Transverse colon (tissue), 4 donors: Measurements from ENCODE around the gene BRIP1. TPM values are rescaled to one million over a fixed set of nuclear protein-coding genes. Genes with fewer than 3 reads are reported as not detected.
"Not testable (repeated sequence)": the region's sequence is repeated elsewhere in the genome, so short reads cannot be mapped to it uniquely, and the experiment has no call there.

Experiments
- DNase-seq: peaks from one replicate; pipeline ENCODE4 v3.0.0-alpha.2; 2019
- H3K27ac ChIP-seq, 4 donors: fragments of 200-600 bp; sonication (generic); 2 replicates each; pipeline ENCODE4 v1.5.1; 2016 to 2018; ENCODE audit warnings: inconsistent platforms in 4 of 4
- H3K27me3 ChIP-seq: fragments of 200-600 bp; sonication (generic); 2 replicates; pipeline ENCODE4 v1.5.1; 2017; ENCODE audit warnings: inconsistent platforms
- H3K36me3 ChIP-seq, 4 donors: fragments of 200-600 bp; sonication (generic); 2 replicates each; pipeline ENCODE4 v1.5.1; 2017 to 2019; ENCODE audit warnings: inconsistent platforms in 4 of 4
- H3K4me1 ChIP-seq, 4 donors: fragments of 200-600 bp; sonication (generic); 2 replicates each; pipeline ENCODE4 v1.5.1; 2017 to 2020; ENCODE audit warnings: inconsistent platforms in 4 of 4
- H3K4me3 ChIP-seq, 4 donors: fragments of 200-600 bp; sonication (generic); 1 replicate in 1 of 4; 2 replicates in 3 of 4; pipeline versions ENCODE4 v1.5.1 to v1.6.1; 2017 to 2019; ENCODE audit warnings: inconsistent platforms in 4 of 4
- H3K9me3 ChIP-seq, 2 donors: fragments of 200-600 bp; sonication (generic); 2 replicates each; pipeline ENCODE4 v1.5.1; 2017 to 2019; ENCODE audit warnings: inconsistent platforms in 2 of 2
- EP300 ChIP-seq: sonication (generic); formaldehyde crosslinking; IDR thresholded peaks from one replicate; pipeline ENCODE4 v1.6.1; 2017; ENCODE audit warnings: antibody characterized with exemption, low read depth
- POLR2A ChIP-seq: fragments of 450-650 bp; IDR thresholded peaks from one replicate; pipeline ENCODE4 v1.6.1; 2016; ENCODE audit warnings: antibody characterized with exemption, mild to moderate bottlenecking, moderate library complexity
- POLR2AphosphoS5 ChIP-seq, 3 donors: sonication (generic); formaldehyde crosslinking; IDR thresholded peaks; one replicate each; pipeline ENCODE4 v1.6.1; 2016; ENCODE audit warnings: antibody characterized with exemption in 3 of 3
- WGBS, 2 donors: methylation state at CpG; one replicate each; pipeline ENCODE4 v1.1.5; 2018; ENCODE audit warnings: low coverage in 1 of 2; 5-methylcytosine and 5-hydroxymethylcytosine counted together
- in situ Hi-C, 4 donors: fragments of 200-750 bp; cut with MboI; loops; one replicate each; pipeline versions ENCODE4 v1.15.0 to v1.15.1; 2017; ENCODE audit warnings: low sequenced_read_pairs in 3 of 4, low pct_ligation_motif_present in 1 of 4, low pct_unique_long_range_greater_than_20kb in 1 of 4
- intact Hi-C: fragments of 100-400 bp; cut with DNase I; formaldehyde crosslinking; loops from one replicate; pipeline ENCODE4 v1.15.1; 2023; ENCODE audit warnings: low total_unique reads
- total RNA-seq, 4 donors: library from RNA; depleted of rRNA; stranded (reverse); fragments of >200 nt; gene quantifications; one replicate each; pipeline ENCODE4 v1.1.0, GENCODE V29; 2016
- TF ChIP-seq, protein P1 (sequence below), 5 experiments: fragments of 200-600 bp in 3 of 5; fragments of 450-650 bp in 2 of 5; sonication (generic) in 3 of 5; IDR thresholded peaks; 1 replicate in 2 of 5; 2 replicates in 3 of 5; pipeline ENCODE4 v1.5.1; 2016 to 2017; ENCODE audit warnings: antibody characterized with exemption in 5 of 5, inconsistent platforms in 3 of 5, mild to moderate bottlenecking in 2 of 5, moderate library complexity in 1 of 5

BRIP1 gene
- total RNA-seq, 4 donors from 2014 or later: 0.80 to 1.9 (median 1.2) TPM

DNA sequence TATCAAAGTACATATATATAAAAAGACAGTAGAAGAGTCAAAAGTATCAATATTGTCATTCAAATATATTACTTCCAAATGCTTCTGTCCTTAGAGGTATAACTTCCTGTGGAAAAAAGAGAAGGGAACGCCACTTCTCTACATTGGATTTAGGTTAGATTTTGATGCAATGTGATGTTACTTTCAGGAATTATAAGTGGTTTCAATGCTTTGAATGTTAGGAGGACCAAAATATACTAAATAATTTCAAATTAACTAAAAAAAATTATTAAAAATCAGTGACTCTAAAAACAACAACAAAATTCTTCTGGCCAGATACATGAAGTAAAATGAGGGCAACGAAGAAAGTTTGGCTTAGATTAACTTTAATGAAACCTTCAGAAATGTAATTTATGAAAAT is 88.0 kb downstream of the BRIP1 start:
- H3K27ac ChIP-seq: no peak overlapping the region
- peaks cover 0 to 8% (median 0%) of the 10 kb centered on the region in 4 donors for H3K36me3 ChIP-seq
- H3K4me3 ChIP-seq: no peak overlapping the region
- in situ Hi-C loops (no loop called here), intact Hi-C loops (no loop called here)
- no peak for DNase-seq
- no peaks in the 10 kb centered on the region for H3K27me3 ChIP-seq
- WGBS, 2 donors: 93 to 94% methylated on average over 2 of the region's 2 CpGs
- no peak for TF ChIP-seq EP300
- no peak for TF ChIP-seq POLR2A
- TF ChIP-seq POLR2AphosphoS5 (IDR thresholded peaks at IDR 0.05): no peak
- no peaks in the 10 kb centered on the region for H3K4me1 ChIP-seq
- peaks cover 13 to 14% of the 10 kb centered on the region in 2 donors for H3K9me3 ChIP-seq

DNA sequence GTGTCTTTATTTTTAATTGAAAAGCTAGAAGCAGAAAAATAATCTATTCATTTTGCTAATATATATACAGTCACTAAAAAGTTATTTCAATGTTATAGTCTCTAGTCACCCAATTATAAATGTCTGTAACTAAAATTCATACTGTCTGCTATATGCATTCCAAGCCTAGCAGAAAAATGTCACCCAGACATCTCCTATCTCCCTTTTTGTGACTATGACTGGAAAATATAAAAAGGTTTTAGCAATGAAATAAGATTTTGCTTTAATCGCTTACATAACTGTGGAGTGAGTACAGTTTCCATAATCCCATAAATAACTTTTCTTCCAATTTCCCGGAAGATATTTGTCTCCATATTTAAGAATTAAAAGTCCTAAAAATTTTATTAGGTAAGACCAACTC is 88.6 kb downstream of the BRIP1 start:
- TF ChIP-seq POLR2AphosphoS5 (IDR thresholded peaks at IDR 0.05) (no peak), EP300 (no peak)
- no peak overlapping the region for H3K27ac ChIP-seq
- H3K9me3 ChIP-seq: peaks cover 14% of the 10 kb centered on the region in 2 donors
- intact Hi-C loops (no loop called here), in situ Hi-C loops (no loop called here)
- H3K4me1 ChIP-seq: no peaks in the 10 kb centered on the region
- no peak overlapping the region for H3K4me3 ChIP-seq
- peaks cover 0 to 8% (median 0%) of the 10 kb centered on the region in 4 donors for H3K36me3 ChIP-seq
- WGBS, 2 donors: 93 to 97% methylated on average over 2 of the region's 2 CpGs
- H3K27me3 ChIP-seq: no peaks in the 10 kb centered on the region
- DNase-seq: no peak

DNA sequence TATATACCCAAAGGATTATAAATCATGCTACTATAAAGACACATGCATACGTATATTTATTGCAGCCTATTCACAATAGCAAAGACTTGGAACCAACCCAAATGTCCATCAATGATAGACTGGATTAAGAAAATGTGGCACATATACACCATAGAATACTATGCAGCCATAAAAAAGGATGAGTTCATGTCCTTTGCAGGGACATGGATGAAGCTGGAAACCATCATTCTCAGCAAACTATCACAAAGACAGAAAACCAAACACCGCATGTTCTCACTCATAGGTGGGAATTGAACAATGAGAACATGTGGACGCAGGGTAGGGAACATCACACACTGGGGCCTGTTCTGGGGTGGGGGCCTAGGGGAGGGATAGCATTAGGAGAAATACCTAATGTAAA is 89.2 kb downstream of the BRIP1 start:
- in situ Hi-C loops, H3K27me3 ChIP-seq, H3K4me3 ChIP-seq, intact Hi-C loops, H3K27ac ChIP-seq, H3K4me1 ChIP-seq, DNase-seq, H3K36me3 ChIP-seq: not testable (repeated sequence)
- 96 to 100% methylated on average over 2 to 3 of the region's 3 CpGs for WGBS, 2 donors
- peaks cover 14% of the 10 kb centered on the region in 2 donors for H3K9me3 ChIP-seq

DNA sequence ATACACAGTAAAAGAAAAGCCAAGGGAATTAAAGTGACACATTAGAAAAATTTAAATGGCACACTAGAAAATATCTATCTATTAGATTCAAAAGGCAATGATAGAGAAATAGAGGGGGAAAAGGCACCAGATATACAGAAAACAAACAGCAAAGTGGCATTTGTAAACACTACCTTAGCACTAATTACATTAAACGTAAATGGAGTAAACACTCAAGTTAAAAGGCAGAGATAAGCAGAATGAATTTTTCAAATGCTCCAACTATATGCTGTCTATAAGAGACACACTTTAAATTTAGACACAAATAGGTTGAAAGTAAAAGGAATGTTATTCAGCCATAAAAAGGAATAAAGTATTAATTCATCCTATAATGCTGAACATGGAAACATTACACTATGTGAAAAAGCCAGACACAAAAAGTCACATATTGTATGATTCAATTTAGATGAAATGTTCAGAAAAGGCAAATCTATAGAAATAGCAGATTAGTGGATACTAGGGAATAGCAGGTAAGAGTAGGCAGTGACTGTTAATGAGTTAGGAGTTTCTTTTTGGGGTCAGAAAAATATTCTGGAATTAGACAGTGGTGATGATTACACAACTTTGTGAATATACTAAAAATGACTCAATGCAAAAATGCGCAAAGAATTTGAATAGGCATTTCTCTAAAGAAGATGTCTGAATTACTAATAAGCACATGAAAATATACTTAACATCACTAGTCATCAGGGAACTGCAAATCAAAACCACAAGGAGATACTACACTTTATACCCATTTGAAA is 92.4 kb downstream of the BRIP1 start:
- Histone ChIP-seq H3K4me3 (no peak overlapping the region), H3K36me3 (peaks cover 0 to 8% (median 0%) of the 10 kb centered on the region in 4 donors), H3K27me3 (no peaks in the 10 kb centered on the region), H3K9me3 (peaks cover 14% of the 10 kb centered on the region in 2 donors), H3K27ac (no peak overlapping the region), H3K4me1 (no peaks in the 10 kb centered on the region)
- intact Hi-C loops: no loop called here
- TF ChIP-seq EP300 (no peak), POLR2A (no peak), POLR2AphosphoS5 (IDR thresholded peaks at IDR 0.05) (no peak)
- TF ChIP-seq, protein P1, sequence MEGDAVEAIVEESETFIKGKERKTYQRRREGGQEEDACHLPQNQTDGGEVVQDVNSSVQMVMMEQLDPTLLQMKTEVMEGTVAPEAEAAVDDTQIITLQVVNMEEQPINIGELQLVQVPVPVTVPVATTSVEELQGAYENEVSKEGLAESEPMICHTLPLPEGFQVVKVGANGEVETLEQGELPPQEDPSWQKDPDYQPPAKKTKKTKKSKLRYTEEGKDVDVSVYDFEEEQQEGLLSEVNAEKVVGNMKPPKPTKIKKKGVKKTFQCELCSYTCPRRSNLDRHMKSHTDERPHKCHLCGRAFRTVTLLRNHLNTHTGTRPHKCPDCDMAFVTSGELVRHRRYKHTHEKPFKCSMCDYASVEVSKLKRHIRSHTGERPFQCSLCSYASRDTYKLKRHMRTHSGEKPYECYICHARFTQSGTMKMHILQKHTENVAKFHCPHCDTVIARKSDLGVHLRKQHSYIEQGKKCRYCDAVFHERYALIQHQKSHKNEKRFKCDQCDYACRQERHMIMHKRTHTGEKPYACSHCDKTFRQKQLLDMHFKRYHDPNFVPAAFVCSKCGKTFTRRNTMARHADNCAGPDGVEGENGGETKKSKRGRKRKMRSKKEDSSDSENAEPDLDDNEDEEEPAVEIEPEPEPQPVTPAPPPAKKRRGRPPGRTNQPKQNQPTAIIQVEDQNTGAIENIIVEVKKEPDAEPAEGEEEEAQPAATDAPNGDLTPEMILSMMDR (IDR thresholded peaks at IDR 0.05): no peak
- in situ Hi-C loops: no loop called here
- DNase-seq: no peak
- WGBS, 2 donors: 97 to 100% methylated on average over 2 of the region's 2 CpGs

DNA sequence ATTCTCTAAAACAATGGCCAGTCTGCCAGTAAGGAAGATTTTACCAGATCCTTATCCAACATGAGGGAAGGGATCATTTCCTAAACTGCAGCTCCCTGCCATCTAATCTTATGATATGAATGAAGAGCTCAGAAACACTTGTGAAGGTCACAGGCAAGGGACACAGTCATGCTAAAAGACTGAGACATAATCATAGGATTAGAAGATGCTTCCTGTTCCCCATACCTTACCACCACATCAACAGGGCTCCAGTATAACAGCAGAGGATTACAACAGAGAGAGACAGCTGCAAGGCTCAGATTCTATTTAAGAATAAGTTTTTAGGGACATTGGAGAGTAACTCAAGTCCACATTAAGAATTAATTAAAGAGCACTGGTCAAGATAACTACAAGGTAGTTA is 93.3 kb downstream of the BRIP1 start:
- intact Hi-C loops (no loop called here), in situ Hi-C loops (no loop called here)
- H3K27me3 ChIP-seq: no peaks in the 10 kb centered on the region

DNA sequence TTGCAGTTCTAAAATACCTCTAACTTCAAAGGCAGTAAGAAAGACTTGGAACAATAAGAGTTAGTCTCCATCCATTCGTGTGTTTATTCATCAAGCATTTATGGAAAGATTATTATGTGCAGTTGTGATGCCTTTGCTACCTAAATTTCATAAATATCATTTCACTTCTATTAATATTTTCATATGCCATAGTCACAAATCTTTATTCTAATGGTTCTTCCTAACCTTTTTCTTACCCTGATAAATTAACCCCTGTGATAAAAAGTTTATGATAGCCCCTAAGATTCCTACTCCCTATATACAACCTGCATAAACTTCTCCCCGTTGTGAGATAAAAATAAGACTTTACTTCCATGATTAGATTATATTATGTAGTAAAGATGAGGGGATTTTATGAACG is 94.9 kb downstream of the BRIP1 start:
- H3K27me3 ChIP-seq: no peaks in the 10 kb centered on the region
- H3K36me3 ChIP-seq: peaks cover 0 to 8% (median 0%) of the 10 kb centered on the region in 4 donors
- no peak overlapping the region for H3K27ac ChIP-seq
- intact Hi-C loops (no loop called here), in situ Hi-C loops (no loop called here)
- DNase-seq: no peak
- peaks cover 14% of the 10 kb centered on the region in 2 donors for H3K9me3 ChIP-seq
- no peak overlapping the region for H3K4me3 ChIP-seq
- WGBS, 2 donors: 89 to 94% methylated on average over 3 of the region's 3 CpGs
- TF ChIP-seq POLR2A (no peak), EP300 (no peak), POLR2AphosphoS5 (IDR thresholded peaks at IDR 0.05) (no peak)
- TF ChIP-seq, protein P1 (IDR thresholded peaks at IDR 0.05): no peak
- no peaks in the 10 kb centered on the region for H3K4me1 ChIP-seq

More for the DNA sequence above, 93.3 kb downstream of the BRIP1 start:
- H3K9me3 ChIP-seq: peaks cover 14% of the 10 kb centered on the region in 2 donors
- H3K4me1 ChIP-seq: no peaks in the 10 kb centered on the region
- TF ChIP-seq POLR2AphosphoS5 (IDR thresholded peaks at IDR 0.05): no peak
- no peak overlapping the region for H3K27ac ChIP-seq
- peaks cover 0 to 8% (median 0%) of the 10 kb centered on the region in 4 donors for H3K36me3 ChIP-seq
- H3K4me3 ChIP-seq: no peak overlapping the region
- DNase-seq: no peak
